Activated naive CD8-positive, alpha-beta T cell treated with anti-CD3 and anti-CD28 coated beads for 36 hours (primary cell): ENCODE results near the gene TMEM38A. TPM values are rescaled to one million over a fixed set of nuclear protein-coding genes. Genes with fewer than 3 reads are reported as not detected.
A peak's percentile ranks its signal among the peaks of the same experiment; 100 is the strongest.
"Not testable (repeated sequence)": the region's sequence is repeated elsewhere in the genome, so short reads cannot be mapped to it uniquely, and the experiment has no call there.

ENCODE experiments used
- DNase-seq: peaks from one replicate; pipeline ENCODE4 v3.0.0; 2021
- H3K27ac Mint-ChIP-seq: one replicate; pipeline ENCODE4 v1.8.0; 2022; ENCODE audit warnings: mild to moderate bottlenecking, moderate library complexity, mixed read lengths
- H3K27me3 Mint-ChIP-seq: one replicate; pipeline ENCODE4 v1.8.0; 2022; ENCODE audit warnings: mild to moderate bottlenecking, mixed read lengths
- H3K36me3 Mint-ChIP-seq: one replicate; pipeline ENCODE4 v1.8.0; 2021; ENCODE audit warnings: mild to moderate bottlenecking, mixed read lengths
- H3K4me1 Mint-ChIP-seq: one replicate; pipeline ENCODE4 v1.8.0; 2021; ENCODE audit warnings: mixed read lengths
- H3K4me3 Mint-ChIP-seq: one replicate; pipeline ENCODE4 v1.8.0; 2022; ENCODE audit warnings: mild to moderate bottlenecking, moderate library complexity, mixed read lengths
- H3K9me3 Mint-ChIP-seq: one replicate; pipeline ENCODE4 v1.8.0; 2022; ENCODE audit warnings: mixed read lengths
- total RNA-seq, 2 experiments: library from RNA; stranded (reverse); gene quantifications; one replicate each; pipeline ENCODE4 v1.2.3, GENCODE V29; 2021

Gene TMEM38A
- total RNA-seq, 2 experiments from 2014 or later, result 0.70 to 1.2 TPM

GRCh38 chr19:16627193-16627927, 33.6 kb upstream of the TMEM38A start:
- Mint-ChIP-seq H3K4me1 (peaks cover 41% of the 10 kb centered on the region), H3K27me3 (no peaks in the 10 kb centered on the region), H3K4me3 (peak overlapping the region; percentile 94), H3K27ac (peak overlapping the region; percentile 91), H3K36me3 (peaks cover 25% of the 10 kb centered on the region), H3K9me3 (no peaks in the 10 kb centered on the region)
- peak; percentile 26 for DNase-seq

GRCh38 chr19:16627928-16628182, 33.1 kb upstream of the TMEM38A start:
- peaks cover 41% of the 10 kb centered on the region for H3K4me1 Mint-ChIP-seq
- no peak overlapping the region for H3K27ac Mint-ChIP-seq
- no peak for DNase-seq
- H3K36me3 Mint-ChIP-seq, result peaks cover 25% of the 10 kb centered on the region
- H3K4me3 Mint-ChIP-seq, result peak overlapping the region; percentile 94
- no peaks in the 10 kb centered on the region for H3K27me3 Mint-ChIP-seq
- H3K9me3 Mint-ChIP-seq, result no peaks in the 10 kb centered on the region

GRCh38 chr19:16628183-16628983, 32.6 kb upstream of the TMEM38A start, which contains the start of gene MED26:
Gene MED26 (minus strand): TSS chr19:16628204. CDS start chr19:16627943, 261 bp downstream.
- no peaks in the 10 kb centered on the region for H3K27me3 Mint-ChIP-seq
- no peaks in the 10 kb centered on the region for H3K9me3 Mint-ChIP-seq
- peak; percentile 94 for DNase-seq
- peak within 1 kb of the TSS; percentile 99 for H3K4me3 Mint-ChIP-seq
- H3K27ac Mint-ChIP-seq, result peak within 1 kb of the TSS; percentile 100
- peaks cover 40% of the 10 kb centered on the region for H3K4me1 Mint-ChIP-seq
- peaks cover 25% of the 10 kb centered on the region for H3K36me3 Mint-ChIP-seq

GRCh38 chr19:16628984-16629691, 31.8 kb upstream of the TMEM38A start:
- Mint-ChIP-seq H3K27me3 (no peaks in the 10 kb centered on the region), H3K4me1 (peaks cover 36% of the 10 kb centered on the region), H3K27ac (peak overlapping the region; percentile 100), H3K9me3 (no peaks in the 10 kb centered on the region), H3K4me3 (peak overlapping the region; percentile 99), H3K36me3 (peaks cover 25% of the 10 kb centered on the region)
- DNase-seq, result no peak

- Mint-ChIP-seq H3K4me1 (peaks cover 15% of the 10 kb centered on the region), H3K36me3 (peaks cover 12% of the 10 kb centered on the region), H3K27me3 (no peaks in the 10 kb centered on the region), H3K27ac (no peak overlapping the region), H3K9me3 (no peaks in the 10 kb centered on the region), H3K4me3 (no peak overlapping the region)
- no peak for DNase-seq
Measured at GRCh38 chr19:16631465-16631864, 29.5 kb upstream of the TMEM38A start.

GRCh38 chr19:16637535-16637934, 23.4 kb upstream of the TMEM38A start:
- H3K9me3 Mint-ChIP-seq, result no peaks in the 10 kb centered on the region
- H3K4me3 Mint-ChIP-seq, result no peak overlapping the region
- peaks cover 12% of the 10 kb centered on the region for H3K4me1 Mint-ChIP-seq
- peaks cover 19% of the 10 kb centered on the region for H3K36me3 Mint-ChIP-seq
- no peak for DNase-seq
- H3K27me3 Mint-ChIP-seq, result no peaks in the 10 kb centered on the region
- no peak overlapping the region for H3K27ac Mint-ChIP-seq

GRCh38 chr19:16638666-16639065, 22.3 kb upstream of the TMEM38A start:
- H3K4me3 Mint-ChIP-seq, result no peak overlapping the region
- no peaks in the 10 kb centered on the region for H3K27me3 Mint-ChIP-seq
- H3K9me3 Mint-ChIP-seq, result no peaks in the 10 kb centered on the region
- peaks cover 13% of the 10 kb centered on the region for H3K4me1 Mint-ChIP-seq
- no peak for DNase-seq
- no peak overlapping the region for H3K27ac Mint-ChIP-seq
- peaks cover 19% of the 10 kb centered on the region for H3K36me3 Mint-ChIP-seq

- Mint-ChIP-seq H3K27ac (no peak overlapping the region), H3K27me3 (no peaks in the 10 kb centered on the region), H3K4me3 (no peak overlapping the region), H3K4me1 (peaks cover 15% of the 10 kb centered on the region), H3K9me3 (no peaks in the 10 kb centered on the region), H3K36me3 (peaks cover 19% of the 10 kb centered on the region)
- no peak for DNase-seq
Measured at GRCh38 chr19:16640951-16641350, 20.0 kb upstream of the TMEM38A start.

- H3K4me3 Mint-ChIP-seq, result no peak overlapping the region
- H3K4me1 Mint-ChIP-seq, result peaks cover 15% of the 10 kb centered on the region
- H3K27ac Mint-ChIP-seq, result no peak overlapping the region
Measured at GRCh38 chr19:16641695-16642094, 19.2 kb upstream of the TMEM38A start.

GRCh38 chr19:16645140-16645539, 15.8 kb upstream of the TMEM38A start:
- DNase-seq, result no peak
- Mint-ChIP-seq H3K4me3 (no peak overlapping the region), H3K27me3 (no peaks in the 10 kb centered on the region), H3K27ac (no peak overlapping the region), H3K9me3 (no peaks in the 10 kb centered on the region), H3K36me3 (peaks cover 5% of the 10 kb centered on the region), H3K4me1 (peaks cover 10% of the 10 kb centered on the region)

More at GRCh38 chr19:16641695-16642094, 19.2 kb upstream of the TMEM38A start:
- DNase-seq, result no peak
- H3K36me3 Mint-ChIP-seq, result peaks cover 19% of the 10 kb centered on the region
- no peaks in the 10 kb centered on the region for H3K27me3 Mint-ChIP-seq
- H3K9me3 Mint-ChIP-seq, result no peaks in the 10 kb centered on the region

- no peak overlapping the region for H3K4me3 Mint-ChIP-seq
- H3K36me3 Mint-ChIP-seq, result peaks cover 28% of the 10 kb centered on the region
- peaks cover 9% of the 10 kb centered on the region for H3K4me1 Mint-ChIP-seq
- H3K27me3 Mint-ChIP-seq, result no peaks in the 10 kb centered on the region
- no peaks in the 10 kb centered on the region for H3K9me3 Mint-ChIP-seq
- no peak for DNase-seq
- H3K27ac Mint-ChIP-seq, result no peak overlapping the region
Measured at GRCh38 chr19:16649734-16650133, 11.2 kb upstream of the TMEM38A start.

- no peaks in the 10 kb centered on the region for H3K27me3 Mint-ChIP-seq
- no peak for DNase-seq
- H3K4me1 Mint-ChIP-seq, result peaks cover 11% of the 10 kb centered on the region
- no peak overlapping the region for H3K4me3 Mint-ChIP-seq
- H3K36me3 Mint-ChIP-seq, result peaks cover 30% of the 10 kb centered on the region
- no peak overlapping the region for H3K27ac Mint-ChIP-seq
- no peaks in the 10 kb centered on the region for H3K9me3 Mint-ChIP-seq
Measured at GRCh38 chr19:16650821-16651220, 10.1 kb upstream of the TMEM38A start.

- H3K36me3 Mint-ChIP-seq, result peaks cover 33% of the 10 kb centered on the region
- H3K27me3 Mint-ChIP-seq, H3K9me3 Mint-ChIP-seq: not testable (repeated sequence)
Measured at GRCh38 chr19:16651421-16652188, 9.3 kb upstream of the TMEM38A start.

GRCh38 chr19:16652854-16653253, 8.1 kb upstream of the TMEM38A start:
- H3K4me3 Mint-ChIP-seq, result no peak overlapping the region
- H3K27me3 Mint-ChIP-seq, result no peaks in the 10 kb centered on the region
- DNase-seq, result no peak
- H3K27ac Mint-ChIP-seq, result no peak overlapping the region
- peaks cover 20% of the 10 kb centered on the region for H3K4me1 Mint-ChIP-seq
- H3K36me3 Mint-ChIP-seq, result peaks cover 38% of the 10 kb centered on the region
- no peaks in the 10 kb centered on the region for H3K9me3 Mint-ChIP-seq

More at GRCh38 chr19:16651421-16652188, 9.3 kb upstream of the TMEM38A start:
- peaks cover 14% of the 10 kb centered on the region for H3K4me1 Mint-ChIP-seq
- H3K27ac Mint-ChIP-seq, result peak overlapping the region; percentile 21
- H3K4me3 Mint-ChIP-seq, DNase-seq: not testable (repeated sequence)
